ENCODE results near the gene ZFP36L2. TPM values are rescaled to one million over a fixed set of nuclear protein-coding genes. Genes with fewer than 3 reads are reported as not detected.
A peak's percentile ranks its signal among the peaks of the same experiment; 100 is the strongest.

ZFP36L2 gene
- total RNA-seq, 2 donors from 2014 or later = 77.1 to 114 TPM

DNA sequence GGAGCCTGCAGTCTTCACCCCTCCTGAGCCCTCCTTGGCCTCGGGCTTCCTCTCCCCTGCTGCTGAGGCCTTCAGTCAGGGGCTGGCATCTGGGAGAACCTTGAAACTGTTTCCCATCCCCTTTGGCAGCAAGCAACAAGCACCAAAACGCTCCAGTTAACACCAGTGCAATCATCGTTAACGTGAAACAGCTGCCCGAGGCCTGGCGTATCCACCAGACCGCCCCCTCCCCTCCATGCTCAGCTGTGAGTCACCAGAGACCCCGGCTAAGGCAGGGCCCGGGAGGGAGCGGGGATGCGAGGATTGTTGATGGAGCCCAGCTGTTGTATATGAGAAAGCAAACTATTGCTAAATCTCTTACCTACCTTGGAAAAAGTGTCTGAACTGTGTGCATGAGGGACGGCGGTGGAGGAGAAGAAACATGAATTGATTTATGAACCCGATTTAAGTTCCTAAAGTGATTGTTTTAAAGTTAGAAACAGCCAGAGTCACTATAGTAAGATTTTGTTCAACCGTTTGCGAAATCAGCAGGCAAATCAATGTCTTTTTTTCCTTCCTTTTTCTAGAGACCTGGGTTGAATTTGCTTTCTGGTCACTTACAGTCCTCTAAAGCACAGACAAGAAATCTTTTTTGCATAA is 5.2 kb downstream of the ZFP36L2 start:
- Mint-ChIP-seq H3K36me3 (ENCODE audit: low read depth) (peaks cover 18% of the 10 kb centered on the region), H3K4me1 (peaks cover 60% of the 10 kb centered on the region), H3K9me3 (no peaks in the 10 kb centered on the region), H3K27me3 (ENCODE audit: insufficient read depth) (no peaks in the 10 kb centered on the region), H3K27ac (peak overlapping the region; percentile 94), H3K4me3 (peak overlapping the region; percentile 87)
- DNase-seq = peak; percentile 86
- Histone ChIP-seq H3K27ac (ENCODE audit: low read depth, low read length) (peak overlapping the region; percentile 90), H3K9me3 (ENCODE audit: control insufficient read depth, low read length) (no peaks in the 10 kb centered on the region), H3K9ac (ENCODE audit: extremely low read depth, low read length, poor library complexity, severe bottlenecking) (no peak overlapping the region), H3K4me1 (ENCODE audit: control insufficient read depth, insufficient read depth, low read length) (peaks cover 30% of the 10 kb centered on the region), H3K36me3 (ENCODE audit: control insufficient read depth, insufficient read depth, low read length) (peaks cover 18% of the 10 kb centered on the region), H3K4me3 (ENCODE audit: low read length) (peak overlapping the region; percentile 80), H3K27me3 (ENCODE audit: control insufficient read depth, insufficient read depth, low read length, poor library complexity, severe bottlenecking) (no peaks in the 10 kb centered on the region)
- TF ChIP-seq, protein P1, sequence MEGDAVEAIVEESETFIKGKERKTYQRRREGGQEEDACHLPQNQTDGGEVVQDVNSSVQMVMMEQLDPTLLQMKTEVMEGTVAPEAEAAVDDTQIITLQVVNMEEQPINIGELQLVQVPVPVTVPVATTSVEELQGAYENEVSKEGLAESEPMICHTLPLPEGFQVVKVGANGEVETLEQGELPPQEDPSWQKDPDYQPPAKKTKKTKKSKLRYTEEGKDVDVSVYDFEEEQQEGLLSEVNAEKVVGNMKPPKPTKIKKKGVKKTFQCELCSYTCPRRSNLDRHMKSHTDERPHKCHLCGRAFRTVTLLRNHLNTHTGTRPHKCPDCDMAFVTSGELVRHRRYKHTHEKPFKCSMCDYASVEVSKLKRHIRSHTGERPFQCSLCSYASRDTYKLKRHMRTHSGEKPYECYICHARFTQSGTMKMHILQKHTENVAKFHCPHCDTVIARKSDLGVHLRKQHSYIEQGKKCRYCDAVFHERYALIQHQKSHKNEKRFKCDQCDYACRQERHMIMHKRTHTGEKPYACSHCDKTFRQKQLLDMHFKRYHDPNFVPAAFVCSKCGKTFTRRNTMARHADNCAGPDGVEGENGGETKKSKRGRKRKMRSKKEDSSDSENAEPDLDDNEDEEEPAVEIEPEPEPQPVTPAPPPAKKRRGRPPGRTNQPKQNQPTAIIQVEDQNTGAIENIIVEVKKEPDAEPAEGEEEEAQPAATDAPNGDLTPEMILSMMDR (conservative IDR thresholded peaks at IDR 0.05) = no peak
- WGBS, 2 experiments (ENCODE audit: insufficient coverage in 1 of 2, insufficient read length in 1 of 2) = 27 to 36% methylated on average over 10 to 16 of the region's 16 CpGs

- no peaks in the 10 kb centered on the region for H3K27me3 ChIP-seq (ENCODE audit: control insufficient read depth, insufficient read depth, low read length, poor library complexity, severe bottlenecking)
- H3K4me3 ChIP-seq (ENCODE audit: low read length) = peak overlapping the region; percentile 80
- H3K36me3 ChIP-seq (ENCODE audit: control insufficient read depth, insufficient read depth, low read length) = peaks cover 18% of the 10 kb centered on the region
- Mint-ChIP-seq H3K36me3 (ENCODE audit: low read depth) (peaks cover 18% of the 10 kb centered on the region), H3K4me1 (peaks cover 63% of the 10 kb centered on the region), H3K4me3 (peak overlapping the region; percentile 87), H3K9me3 (no peaks in the 10 kb centered on the region), H3K27me3 (ENCODE audit: insufficient read depth) (no peaks in the 10 kb centered on the region), H3K27ac (peak overlapping the region; percentile 94)
- no peaks in the 10 kb centered on the region for H3K9me3 ChIP-seq (ENCODE audit: control insufficient read depth, low read length)
- DNase-seq = no peak
- peak overlapping the region; percentile 90 for H3K27ac ChIP-seq (ENCODE audit: low read depth, low read length)
- peaks cover 30% of the 10 kb centered on the region for H3K4me1 ChIP-seq (ENCODE audit: control insufficient read depth, insufficient read depth, low read length)
- 50 to 78% methylated on average over 2 to 5 of the region's 5 CpGs for WGBS, 2 experiments (ENCODE audit: insufficient coverage in 1 of 2, insufficient read length in 1 of 2)
- TF ChIP-seq, protein P1 (conservative IDR thresholded peaks at IDR 0.05) = no peak
- no peak overlapping the region for H3K9ac ChIP-seq (ENCODE audit: extremely low read depth, low read length, poor library complexity, severe bottlenecking)
Measured at GRCh38 chr2:43220760-43221123, 5.7 kb downstream of the ZFP36L2 start.

- TF ChIP-seq, protein P1 (conservative IDR thresholded peaks at IDR 0.05) = no peak
- H3K9me3 ChIP-seq (ENCODE audit: control insufficient read depth, low read length) = no peaks in the 10 kb centered on the region
- H3K9ac ChIP-seq (ENCODE audit: extremely low read depth, low read length, poor library complexity, severe bottlenecking) = peak overlapping the region; percentile 52
- peak overlapping the region; percentile 72 for H3K4me3 ChIP-seq (ENCODE audit: low read length)
- H3K36me3 Mint-ChIP-seq (ENCODE audit: low read depth) = peaks cover 18% of the 10 kb centered on the region
- no peaks in the 10 kb centered on the region for H3K27me3 Mint-ChIP-seq (ENCODE audit: insufficient read depth)
- no peaks in the 10 kb centered on the region for H3K9me3 Mint-ChIP-seq
- peaks cover 18% of the 10 kb centered on the region for H3K36me3 ChIP-seq (ENCODE audit: control insufficient read depth, insufficient read depth, low read length)
- H3K27me3 ChIP-seq (ENCODE audit: control insufficient read depth, insufficient read depth, low read length, poor library complexity, severe bottlenecking) = no peaks in the 10 kb centered on the region
- peak overlapping the region; percentile 87 for H3K4me3 Mint-ChIP-seq
- WGBS, 2 experiments (ENCODE audit: insufficient coverage in 1 of 2, insufficient read length in 1 of 2) = 41 to 47% methylated on average over 8 to 10 of the region's 10 CpGs
- peaks cover 30% of the 10 kb centered on the region for H3K4me1 ChIP-seq (ENCODE audit: control insufficient read depth, insufficient read depth, low read length)
- peak overlapping the region; percentile 94 for H3K27ac Mint-ChIP-seq
- no peak for DNase-seq
- H3K4me1 Mint-ChIP-seq = peaks cover 67% of the 10 kb centered on the region
- H3K27ac ChIP-seq (ENCODE audit: low read depth, low read length) = peak overlapping the region; percentile 90
Measured at GRCh38 chr2:43220229-43220751, 6.1 kb downstream of the ZFP36L2 start.
